NCI-H2107 (cell line): ENCODE measurements around the gene DNAJA4.
A peak's percentile ranks its signal among the peaks of the same experiment; 100 is the strongest.

ENCODE experiments used
- DNase-seq: peaks from one replicate; lab custom pipeline; 2025; lab: John Stamatoyannopoulos, UW

DNAJA4 gene

DNA sequence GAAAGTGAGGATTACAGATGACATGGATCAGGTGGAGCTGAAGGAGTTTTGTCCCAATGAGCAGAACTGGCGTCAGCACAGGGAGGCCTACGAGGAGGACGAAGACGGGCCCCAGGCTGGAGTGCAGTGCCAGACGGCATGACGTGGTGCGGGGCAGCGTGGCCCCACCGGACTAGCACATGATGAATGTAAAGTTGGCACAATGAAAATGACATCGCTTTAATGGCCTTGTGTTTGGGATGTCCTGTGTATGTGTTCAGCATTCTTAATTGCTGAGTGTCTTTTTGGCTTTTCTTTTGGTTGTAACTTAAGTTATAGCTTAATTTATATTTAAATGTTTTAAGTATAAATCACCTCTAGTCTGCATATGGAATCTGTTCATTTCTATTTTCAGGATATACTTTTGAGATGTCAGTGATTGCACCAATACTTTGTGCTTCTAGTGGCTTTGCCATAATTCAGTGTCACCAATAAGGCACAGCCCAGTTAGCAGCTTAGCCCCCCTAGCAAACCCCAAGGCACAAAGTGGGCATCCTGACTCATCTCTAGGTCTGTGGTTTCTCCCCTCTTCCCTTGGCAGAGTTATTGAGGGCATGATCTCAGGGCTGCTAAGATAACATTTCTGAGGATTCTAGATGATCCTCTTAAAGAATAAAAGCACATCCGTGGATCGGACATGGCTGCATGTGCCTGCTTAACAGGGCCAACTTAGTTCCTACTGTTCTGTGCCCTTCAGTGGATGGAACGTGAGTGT lies 16.1 kb downstream of the DNAJA4 start:
- no peak for DNase-seq

DNA sequence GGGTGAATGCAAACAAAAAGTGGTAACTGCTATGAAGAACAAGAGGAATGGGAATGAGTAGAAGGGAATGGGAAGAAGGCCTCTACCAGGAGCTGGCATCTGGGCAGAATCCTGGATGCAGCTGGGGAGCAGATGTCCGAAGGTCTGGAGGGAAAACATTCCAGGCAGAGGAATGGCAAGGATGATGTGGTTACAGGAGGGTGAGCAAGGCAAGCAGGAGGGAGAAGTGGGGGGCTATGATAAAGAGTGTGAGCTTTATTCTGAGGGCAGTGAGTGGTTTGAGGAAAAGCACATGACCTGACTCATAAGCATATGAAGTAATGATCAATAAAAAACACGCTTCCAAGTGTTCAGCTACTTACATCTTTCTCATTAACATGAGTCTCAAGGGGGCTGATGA lies 18.0 kb downstream of the DNAJA4 start:
- no peak for DNase-seq

DNA sequence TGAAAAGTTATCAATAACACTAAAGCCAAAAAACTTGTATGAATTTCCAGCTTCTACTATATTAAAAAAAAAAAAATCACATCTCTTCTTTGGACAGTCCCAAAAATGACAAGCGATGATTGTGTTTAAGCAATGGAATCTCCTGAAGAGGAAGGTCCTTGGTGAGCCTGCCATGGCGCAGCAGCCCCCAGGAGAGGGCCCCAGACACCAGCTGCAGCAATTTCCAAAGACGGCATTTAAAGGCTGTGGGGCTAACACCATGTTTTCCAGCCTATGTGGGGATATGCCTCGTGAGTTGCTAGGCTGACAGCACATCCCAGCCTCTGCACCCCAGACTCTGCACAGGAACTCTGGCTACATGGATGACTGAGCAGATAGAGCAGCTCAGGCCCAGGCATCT lies 20.4 kb downstream of the DNAJA4 start:
- no peak for DNase-seq

DNA sequence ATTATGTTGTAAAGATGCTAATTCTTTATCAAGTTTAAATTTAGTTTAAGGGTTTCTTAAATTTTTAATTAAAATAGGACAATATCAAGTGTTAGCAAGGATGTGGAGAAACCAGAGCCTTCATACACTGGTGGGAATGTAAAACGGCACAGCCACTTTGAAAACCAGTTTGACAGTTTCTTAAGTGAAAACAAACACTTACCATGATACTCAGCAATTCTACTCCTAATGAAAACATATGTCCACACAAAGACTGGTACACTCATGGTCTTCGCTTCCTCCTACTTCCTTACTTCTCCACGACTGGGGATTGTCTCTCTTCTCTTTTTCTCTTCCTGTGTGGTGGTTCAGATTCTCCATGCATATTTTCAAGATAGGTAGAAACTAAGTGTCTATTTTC lies 25.9 kb downstream of the DNAJA4 start:
- no peak for DNase-seq

DNA sequence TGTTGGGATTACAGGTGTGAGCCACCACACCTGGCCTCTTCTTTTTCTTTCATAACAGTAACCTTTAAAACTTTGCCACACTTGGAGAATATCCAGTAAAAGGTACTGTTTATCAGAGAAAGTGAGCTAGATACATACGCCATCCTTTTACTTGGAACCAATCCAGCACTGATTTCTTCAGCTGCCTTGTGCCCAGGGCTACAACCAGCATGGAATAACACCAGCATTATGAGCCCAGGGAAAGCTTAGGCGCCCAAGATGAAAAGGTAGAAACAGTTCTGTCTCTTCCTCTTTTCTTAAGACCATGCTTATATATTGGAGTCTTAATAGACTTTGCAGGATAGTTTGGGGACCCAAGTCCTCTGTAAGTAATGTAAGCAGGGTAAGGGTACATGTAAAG lies 26.7 kb downstream of the DNAJA4 start:
- no peak for DNase-seq

DNA sequence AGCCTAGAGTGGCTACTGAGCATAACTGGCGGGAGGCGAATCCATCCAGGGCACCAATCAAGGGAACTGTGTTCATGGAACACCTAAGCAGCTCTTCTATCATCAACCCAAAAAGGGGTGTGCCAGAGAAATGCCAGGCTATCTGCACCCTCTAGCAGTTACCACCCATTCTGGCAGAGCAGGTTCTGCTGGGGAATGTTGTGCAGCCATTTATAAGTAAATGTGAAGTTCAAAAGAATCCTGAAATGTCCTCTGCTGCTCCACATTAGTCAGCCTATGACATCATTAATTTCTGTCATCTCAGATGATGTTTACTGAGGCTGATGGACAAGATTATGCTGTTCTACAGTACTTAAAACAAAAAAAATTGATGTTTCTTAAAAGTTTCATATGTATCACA lies 27.3 kb downstream of the DNAJA4 start:
- no peak for DNase-seq

DNA sequence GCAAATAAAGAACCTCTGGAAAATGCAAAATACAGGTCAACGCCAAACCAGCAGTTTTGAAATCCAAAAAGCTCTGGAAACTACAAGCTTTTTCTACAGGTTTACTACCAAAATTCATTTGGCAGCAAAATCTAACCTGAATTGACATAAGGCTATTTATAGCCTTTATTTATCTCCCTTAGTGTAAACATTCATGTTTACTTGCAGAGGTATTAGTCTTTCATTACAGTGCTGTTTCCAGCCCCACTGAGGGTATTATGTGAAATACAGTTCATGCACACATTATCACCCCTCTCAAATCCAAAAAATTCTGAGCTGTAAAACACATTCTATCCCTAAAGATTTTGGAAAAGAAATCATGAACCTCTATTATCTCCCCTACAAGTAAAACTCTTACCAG lies 27.9 kb downstream of the DNAJA4 start:
- no peak for DNase-seq

DNA sequence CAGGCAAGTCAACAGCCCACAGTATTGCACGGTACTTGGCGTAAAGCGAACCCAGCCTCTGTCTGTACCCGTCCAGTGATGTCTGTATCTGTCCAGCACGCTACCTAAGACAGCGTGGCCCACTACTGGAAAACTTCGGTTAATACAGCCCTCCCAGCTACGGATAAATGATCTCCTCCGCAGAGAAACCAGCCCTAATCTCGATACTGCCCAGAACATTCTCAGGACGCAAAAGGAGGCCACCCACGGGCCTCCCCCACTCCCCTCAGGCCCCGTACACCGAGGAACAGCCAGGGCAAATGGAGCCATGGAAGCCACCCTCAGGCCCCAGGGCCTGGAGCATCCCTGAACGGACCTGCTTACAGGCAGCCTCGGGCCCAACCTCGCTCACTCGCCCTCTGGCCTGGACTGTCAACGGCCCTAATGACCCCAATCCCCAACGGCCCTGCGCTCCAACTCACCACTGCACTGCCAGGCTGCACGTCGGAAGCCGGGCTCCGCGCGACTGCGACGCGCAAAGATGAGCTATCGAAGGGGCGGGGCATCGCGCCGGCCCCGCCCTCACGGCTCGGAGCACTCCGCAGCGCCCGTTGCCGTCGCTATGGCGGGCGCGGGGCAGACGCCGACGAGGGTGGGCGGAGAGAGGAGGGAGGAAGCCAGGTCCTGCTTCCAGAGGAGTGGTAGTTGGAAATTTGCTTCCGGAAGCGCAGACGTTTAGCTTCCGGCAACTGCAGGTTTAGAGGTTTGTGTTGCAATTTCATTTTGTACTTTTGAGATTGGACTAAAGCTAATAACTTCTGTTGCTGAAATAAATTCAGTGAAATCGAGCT lies 35.0 kb downstream of the DNAJA4 start, which contains the start of gene SKIC8:
SKIC8 (minus strand) TSS at position 509 of the 830 bp plus-strand sequence. CDS start 3,923 bp downstream, outside the sequence.
- DNase-seq: peak; percentile 83

DNA sequence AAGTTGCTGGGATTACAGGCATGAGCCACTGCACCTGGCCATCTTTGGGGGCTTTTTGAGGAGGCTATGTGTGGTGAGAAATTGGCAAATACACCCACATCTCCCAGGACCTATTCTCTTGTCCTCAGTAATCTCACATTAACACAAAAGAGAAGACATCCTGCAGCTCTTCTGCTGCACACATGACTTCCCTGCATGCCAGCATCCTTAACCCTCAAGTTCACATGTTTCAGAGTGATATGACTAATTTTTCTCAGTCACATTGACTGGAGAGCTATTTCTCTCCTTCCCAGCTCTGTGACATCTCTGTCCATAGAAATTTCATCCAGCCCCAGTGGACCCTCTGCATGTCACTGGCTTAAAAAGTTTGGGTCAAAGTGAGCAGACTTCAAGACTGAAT lies 37.0 kb downstream of the DNAJA4 start:
- DNase-seq: no peak

DNA sequence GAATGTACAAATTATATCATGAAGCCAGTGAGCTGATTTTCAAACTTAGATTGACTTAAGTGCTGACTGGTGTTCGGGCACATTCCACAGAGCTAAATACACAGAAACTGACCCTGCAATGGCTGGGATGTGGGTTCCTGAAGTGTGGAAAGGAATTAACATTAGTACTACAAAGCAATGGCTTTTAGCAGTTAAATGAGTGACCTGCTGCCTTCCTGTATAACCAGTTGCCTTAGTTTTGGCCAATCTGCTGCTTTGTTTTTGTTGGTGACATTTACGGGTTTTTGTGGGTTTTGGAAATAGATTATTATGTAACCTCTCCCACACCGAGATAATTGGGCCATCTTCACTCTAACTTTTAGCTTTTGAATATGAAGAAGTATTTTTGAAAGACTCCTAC lies 37.5 kb downstream of the DNAJA4 start:
- no peak for DNase-seq

DNA sequence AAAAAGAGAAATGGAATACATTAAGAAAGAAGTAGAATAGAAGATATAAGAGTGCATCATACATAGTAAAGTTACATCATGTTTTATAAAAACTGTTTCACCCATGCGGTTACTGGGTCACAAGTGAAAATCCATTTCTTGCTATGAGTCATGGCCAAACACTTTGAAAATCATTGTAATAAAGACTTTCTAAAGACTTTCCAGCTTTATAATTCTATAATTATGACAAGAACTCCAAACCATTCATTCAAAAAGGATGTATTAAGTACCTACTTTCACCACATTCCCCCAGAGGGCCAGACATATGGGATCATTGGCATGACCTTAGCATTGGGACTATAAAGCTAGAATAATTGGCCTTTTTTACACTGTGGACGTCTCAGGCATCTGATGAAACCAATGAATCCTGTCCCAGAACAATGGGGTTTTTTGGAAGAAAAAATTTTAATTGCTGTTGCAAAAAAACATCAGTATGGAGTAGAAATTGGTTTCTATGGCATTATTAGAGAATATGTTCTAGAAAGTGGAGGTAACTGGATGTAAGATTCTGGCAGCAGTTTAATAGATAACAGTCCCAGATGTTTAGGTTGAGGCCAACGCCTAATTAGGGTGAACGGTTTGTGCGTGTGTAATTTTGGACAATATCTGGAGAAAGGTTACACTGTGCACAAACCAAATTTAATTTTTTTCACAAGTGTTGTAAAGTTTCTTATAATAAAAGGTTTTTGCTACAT lies 38.4 kb downstream of the DNAJA4 start:
- DNase-seq: no peak

DNA sequence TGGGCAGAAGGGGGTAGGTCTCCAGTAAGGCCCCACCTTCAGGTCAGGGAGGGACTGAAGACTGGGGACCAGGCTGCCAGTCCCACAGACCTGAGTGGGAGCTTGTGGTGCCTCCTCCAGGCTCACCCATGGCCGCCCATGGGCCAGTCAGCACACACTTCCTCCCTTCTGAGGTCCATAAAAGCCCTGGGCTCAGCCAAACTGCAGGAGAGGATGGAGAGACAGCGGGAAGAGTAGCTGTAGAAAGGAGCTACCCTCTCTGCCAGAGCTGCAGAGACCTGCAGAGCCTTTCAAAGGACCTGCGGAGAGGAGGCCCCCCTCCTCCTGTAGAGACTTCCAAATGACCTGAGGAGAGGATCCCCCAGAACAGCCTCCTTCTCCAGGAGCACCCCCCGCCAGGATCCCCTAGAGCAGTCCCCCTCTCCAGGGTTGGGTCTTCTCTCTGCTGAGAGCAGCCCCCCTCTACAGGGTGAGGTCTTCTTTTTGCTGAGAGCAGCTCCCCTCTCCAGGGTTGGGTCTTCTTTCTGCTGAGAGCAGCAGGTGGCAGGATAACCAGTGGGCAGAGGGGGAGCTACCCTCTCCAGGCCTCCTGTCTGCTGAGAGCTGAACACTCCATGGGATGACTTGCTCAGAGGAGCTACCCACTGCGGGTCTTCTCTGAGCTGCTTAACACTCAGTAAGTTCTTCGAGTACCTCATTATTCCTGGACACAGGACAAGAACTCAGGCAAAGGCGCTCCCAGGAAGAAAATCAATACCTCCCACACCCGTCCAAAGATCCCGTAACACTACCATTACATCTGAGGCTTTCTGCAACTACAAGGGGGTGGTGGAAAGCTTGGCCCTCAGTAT lies 40.1 kb downstream of the DNAJA4 start:
- DNase-seq: no peak

DNA sequence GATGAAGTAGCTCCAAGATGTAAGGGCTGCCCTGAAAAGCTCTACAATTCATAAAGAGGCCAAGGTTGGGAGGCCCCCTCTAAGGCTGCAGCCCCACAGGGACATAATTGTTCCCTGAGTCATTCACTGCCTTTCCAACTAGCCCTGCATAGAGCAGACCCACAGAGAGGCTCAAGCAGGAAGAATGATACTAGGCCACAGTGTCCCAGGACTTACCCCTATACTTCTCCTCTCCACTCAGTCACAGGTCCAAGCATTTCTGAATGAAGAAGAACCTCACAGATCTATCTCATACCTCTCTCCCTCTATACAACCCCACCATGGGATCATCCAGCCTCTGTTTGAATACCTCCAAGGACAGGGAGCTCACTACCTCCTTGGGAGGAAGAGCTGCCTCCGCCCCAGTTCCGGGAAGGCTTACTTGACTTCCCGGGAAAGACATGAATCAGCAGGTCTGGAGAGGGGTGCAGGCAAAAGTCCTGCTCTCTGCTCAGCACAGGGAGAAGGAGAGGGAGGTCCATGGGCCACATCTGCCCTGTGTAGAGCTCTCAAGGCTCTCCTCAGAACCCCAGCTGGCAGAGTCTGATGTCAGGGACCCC lies 41.9 kb downstream of the DNAJA4 start:
- DNase-seq: no peak

DNA sequence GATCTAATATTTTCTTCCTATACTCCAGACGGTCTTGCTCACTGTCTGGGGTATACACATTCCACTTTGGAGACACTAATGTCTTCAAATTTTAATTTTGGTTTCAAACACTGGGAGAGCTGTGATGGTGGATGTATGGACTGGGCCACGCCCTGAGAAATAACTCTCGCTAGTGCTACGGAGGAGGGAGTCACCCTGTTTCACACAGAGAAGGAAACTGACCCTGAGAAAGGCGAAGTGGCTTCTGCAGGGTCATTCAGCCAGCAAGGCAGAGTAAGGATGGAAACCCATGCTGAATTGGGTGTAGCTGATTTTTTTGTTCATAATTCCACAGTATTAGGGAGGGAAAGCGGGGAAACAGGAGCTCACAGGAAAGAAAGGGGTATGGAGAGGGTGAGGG lies 43.6 kb downstream of the DNAJA4 start:
- DNase-seq: no peak

DNA sequence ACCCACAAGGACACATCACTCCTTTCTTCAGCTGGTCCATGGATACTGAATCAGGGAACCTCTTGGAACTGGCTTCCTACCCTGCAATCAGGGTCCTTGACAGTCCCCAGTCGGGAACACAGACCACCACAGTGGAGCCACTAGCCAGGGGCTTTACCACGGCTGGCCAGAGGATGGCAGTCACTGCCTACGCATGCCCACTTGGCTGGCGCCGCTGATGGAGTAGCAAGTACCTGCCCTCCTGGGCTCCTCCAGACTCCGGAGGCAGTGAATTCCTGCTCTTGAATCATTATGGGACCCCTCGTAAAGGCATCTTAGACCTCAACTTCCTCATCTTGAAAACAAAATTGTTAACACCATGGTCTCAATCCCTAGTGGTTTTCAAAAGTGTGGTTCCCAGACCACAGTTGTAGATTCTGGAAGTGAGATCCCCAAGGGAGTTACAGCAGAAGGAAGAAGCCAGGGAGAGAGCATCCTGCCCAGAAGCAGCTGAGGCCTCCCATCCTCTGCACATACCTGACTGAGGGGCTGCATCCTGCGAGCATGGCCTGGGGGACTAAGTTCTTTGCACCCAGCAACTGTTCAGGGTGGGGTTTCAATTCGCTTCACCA lies 44.2 kb downstream of the DNAJA4 start:
- DNase-seq: peak; percentile 39

DNA sequence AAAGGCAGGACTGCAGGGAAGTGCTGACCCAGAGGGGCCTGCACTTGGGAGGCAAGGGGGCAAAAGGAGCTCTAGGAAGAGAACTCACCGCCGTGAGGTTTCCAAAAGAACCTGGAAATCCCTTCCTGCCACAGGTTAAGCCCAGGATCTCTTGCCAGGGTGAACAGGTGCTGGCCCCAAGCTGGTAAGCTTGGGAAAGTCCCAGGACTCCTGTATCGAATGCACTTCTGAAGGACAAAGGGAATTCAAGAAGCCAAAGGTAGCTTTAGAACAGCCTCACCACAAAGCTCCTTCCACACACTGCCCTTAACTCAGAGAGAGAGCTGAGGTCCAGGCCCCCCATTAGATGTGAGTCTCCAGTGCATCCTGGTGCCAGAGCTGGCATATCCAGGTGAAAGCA lies 46.9 kb downstream of the DNAJA4 start:
- DNase-seq: no peak

DNA sequence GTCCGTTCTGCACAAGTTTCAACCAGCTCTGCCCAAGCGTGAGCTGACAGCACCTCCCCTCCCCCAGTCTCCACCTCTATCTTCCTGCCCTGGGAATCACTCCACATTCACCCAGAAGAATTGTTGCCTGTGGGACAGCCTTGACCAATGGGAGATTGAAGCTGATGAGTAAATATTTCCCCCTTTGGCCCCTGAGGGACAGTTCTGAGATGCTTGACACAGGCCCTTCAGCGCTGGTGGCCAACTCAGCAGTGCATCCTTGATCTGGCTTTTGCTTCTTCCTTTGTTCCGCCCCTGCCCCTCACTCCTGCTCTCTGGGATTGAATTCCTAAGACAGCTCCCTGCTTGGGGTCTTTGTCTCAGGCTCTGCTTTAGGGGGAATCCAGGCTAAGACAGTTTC lies 48.2 kb downstream of the DNAJA4 start:
- no peak for DNase-seq

DNA sequence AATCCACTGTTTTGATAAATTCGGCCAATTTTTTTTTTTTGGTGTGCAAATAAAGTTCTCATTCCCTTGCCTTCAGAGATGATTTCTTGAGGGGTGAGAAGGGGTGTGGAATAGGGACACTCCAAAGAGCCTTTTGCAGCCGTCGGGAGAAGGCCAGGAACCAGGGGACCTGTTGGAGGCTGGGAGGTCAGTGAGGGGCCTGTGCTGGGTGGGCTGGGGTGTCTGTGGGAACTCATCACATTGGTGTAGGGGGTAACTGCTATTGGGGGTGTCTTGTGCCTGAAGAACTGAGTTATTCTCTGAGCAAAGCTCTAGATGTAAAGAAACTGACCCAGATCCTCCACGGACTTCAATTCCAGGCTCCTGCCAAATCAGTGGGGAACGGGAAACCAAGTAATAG lies 48.6 kb downstream of the DNAJA4 start:
- DNase-seq: no peak

DNA sequence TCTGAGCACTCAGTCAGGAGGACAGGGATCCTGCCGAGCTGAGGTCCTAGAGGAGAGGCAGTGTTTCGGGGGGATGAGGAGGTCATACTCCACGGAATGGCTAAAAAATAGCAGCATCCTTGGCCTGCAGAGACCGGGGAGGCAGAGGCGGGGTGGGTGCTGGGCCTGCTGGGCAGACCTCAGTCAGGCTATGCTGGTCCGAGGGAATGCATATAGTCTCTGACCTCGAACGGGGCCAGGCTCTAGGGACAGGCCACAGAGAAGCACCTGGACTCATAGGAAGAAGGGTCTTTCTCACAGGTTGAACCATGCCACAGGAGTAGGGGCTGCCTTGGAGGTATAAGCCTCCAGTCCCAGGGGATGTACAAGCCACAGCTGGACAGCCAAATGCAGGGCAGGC lies 49.0 kb downstream of the DNAJA4 start:
- DNase-seq: no peak

DNA sequence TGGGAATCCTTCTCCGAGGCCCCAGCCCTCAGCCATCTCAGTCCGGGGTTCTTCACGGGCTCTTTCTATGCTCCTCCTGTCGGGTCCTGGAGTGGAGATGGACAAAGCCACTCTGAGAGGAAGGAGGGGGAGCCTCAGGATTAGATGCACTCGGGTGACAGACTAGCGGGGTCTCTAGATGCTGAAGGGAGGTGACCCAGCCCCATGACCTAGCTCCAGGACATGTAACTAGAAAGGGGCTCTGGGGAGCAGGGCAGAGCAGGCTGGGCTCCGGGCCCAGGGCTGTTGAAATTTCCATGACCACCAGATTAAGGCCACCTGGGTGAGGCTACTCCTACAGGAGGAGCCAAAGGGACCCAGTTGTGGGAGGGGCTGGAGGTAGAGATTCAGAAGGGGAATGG lies 49.8 kb downstream of the DNAJA4 start:
- DNase-seq: no peak

DNA sequence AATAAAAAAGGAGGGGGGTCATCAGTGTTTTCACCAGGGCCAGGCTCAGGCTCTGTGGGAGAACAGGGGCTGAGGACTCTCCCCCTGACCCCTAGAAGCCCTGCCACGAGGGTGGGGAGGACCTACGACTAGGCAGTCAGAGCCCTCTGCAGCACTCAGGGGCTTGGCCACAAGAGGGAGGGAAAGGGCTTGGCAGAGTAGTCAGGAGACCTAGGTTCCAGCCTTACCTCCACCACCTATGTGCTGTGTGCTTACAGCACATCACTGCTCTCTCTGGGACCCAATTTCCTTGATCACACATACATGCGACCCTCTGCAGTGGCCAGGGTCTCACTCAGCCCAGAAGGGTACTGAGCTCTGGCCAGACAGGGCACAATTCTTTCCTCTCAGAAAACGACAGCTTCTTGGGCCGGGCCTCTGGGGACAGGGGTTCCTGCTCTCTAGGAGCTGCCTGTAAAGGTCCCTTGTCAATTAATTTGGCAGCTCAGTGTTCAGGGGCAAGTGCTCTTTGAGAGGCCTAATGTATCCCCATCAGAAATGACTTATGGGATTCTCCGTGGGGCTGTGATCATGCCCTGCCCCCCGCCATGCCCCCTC lies 51.4 kb downstream of the DNAJA4 start:
- no peak for DNase-seq
